Stimulated activated CD4-positive, alpha-beta T cell treated with anti-CD3 and anti-CD28 coated beads, Interleukin-4, amount 100 ng/mL, for 1 hour (primary cell): Measurements from ENCODE around the gene TPRA1.
A peak's percentile ranks its signal among the peaks of the same experiment; 100 is the strongest.

ENCODE experiments used
- DNase-seq: peaks from one replicate; pipeline ENCODE4 v3.0.0-alpha.2; 2020

Gene TPRA1

GRCh38 chr3:127552038-127552437, 38.5 kb downstream of the TPRA1 start:
- DNase-seq = no peak

- DNase-seq = no peak
Measured at GRCh38 chr3:127551178-127551577, 39.4 kb downstream of the TPRA1 start.

GRCh38 chr3:127550468-127551157, 39.9 kb downstream of the TPRA1 start:
- DNase-seq = no peak

- DNase-seq = no peak
Measured at GRCh38 chr3:127549826-127550467, 40.6 kb downstream of the TPRA1 start.

- DNase-seq = peak; percentile 84
Measured at GRCh38 chr3:127547761-127548605, 42.5 kb downstream of the TPRA1 start.

GRCh38 chr3:127546970-127547733, 43.4 kb downstream of the TPRA1 start:
- no peak for DNase-seq

GRCh38 chr3:127546554-127546953, 44.0 kb downstream of the TPRA1 start:
- no peak for DNase-seq

- DNase-seq = no peak
Measured at GRCh38 chr3:127545711-127546457, 44.6 kb downstream of the TPRA1 start.

GRCh38 chr3:127545216-127545615, 45.3 kb downstream of the TPRA1 start:
- DNase-seq = no peak

- no peak for DNase-seq
Measured at GRCh38 chr3:127544803-127545201, 45.7 kb downstream of the TPRA1 start.

- DNase-seq = peak; percentile 71
Measured at GRCh38 chr3:127544192-127544802, 46.2 kb downstream of the TPRA1 start.

GRCh38 chr3:127543441-127543840, 47.1 kb downstream of the TPRA1 start:
- DNase-seq = no peak

GRCh38 chr3:127542441-127542952, 48.0 kb downstream of the TPRA1 start:
- DNase-seq = no peak

- DNase-seq = no peak
Measured at GRCh38 chr3:127541320-127541719, 49.2 kb downstream of the TPRA1 start.

- DNase-seq = no peak
Measured at GRCh38 chr3:127539366-127540060, 51.0 kb downstream of the TPRA1 start.

GRCh38 chr3:127538569-127538968, 52.0 kb downstream of the TPRA1 start:
- no peak for DNase-seq

- DNase-seq = no peak
Measured at GRCh38 chr3:127536830-127537812, 53.4 kb downstream of the TPRA1 start.

GRCh38 chr3:127535901-127536829, 54.4 kb downstream of the TPRA1 start:
- no peak for DNase-seq
